Measurements from ENCODE around the gene PDIA6. TPM values are rescaled to one million over a fixed set of nuclear protein-coding genes. Genes with fewer than 3 reads are reported as not detected.

PDIA6 gene
- total and polyA plus RNA-seq, 10 of the 15 experiments (the other 5 are each of a cell fraction or from before 2014, with no cell fraction given): 148 to 526 (median 209) TPM

- TF ChIP-seq PML (IDR thresholded peaks at IDR 0.05; ENCODE audit: low read length) (no peak), SMAD1 (IDR thresholded peaks at IDR 0.05; ENCODE audit: low read depth, partially characterized antibody) (no peak), DPF2 (IDR thresholded peaks at IDR 0.05) (no peak), EGR1 (IDR thresholded peaks at IDR 0.05; ENCODE audit: borderline replicate concordance in 1 of 2, low read depth in 2 of 2, low read length in 2 of 2) (no peak)
Observed at GRCh38 chr2:10775831-10776230, 36.8 kb downstream of the PDIA6 start (continued).

- ATAC-seq (no peak), DNase-seq (ENCODE audit: low read depth, low spot score) (no peak), FAIRE-seq (no peak)
- CTCF ChIA-PET: no interaction called here
- POLR2A ChIA-PET: no interaction called here
- Histone ChIP-seq H3K9me3 (replicated peaks; ENCODE audit: control insufficient read depth, insufficient read depth, low read length) (no peaks in the 10 kb centered on the region), H3K4me1 (ENCODE audit: control insufficient read depth, insufficient read depth, low read length) (no peaks in the 10 kb centered on the region), H2AFZ (ENCODE audit: control insufficient read depth, low read depth, low read length) (no peak overlapping the region), H3K27ac (ENCODE audit: control insufficient read depth, insufficient read depth) (no peak overlapping the region), H3K79me2 (ENCODE audit: control insufficient read depth, insufficient read depth, low read length) (no peaks in the 10 kb centered on the region), H3K27me3 (replicated peaks in 1 of 2; ENCODE audit: control insufficient read depth in 2 of 2, insufficient read depth in 2 of 2, low read length in 1 of 2) (no peaks in the 10 kb centered on the region; a peak in 1 of 4 replicates), H3K4me3 (no peak overlapping the region), H3K9ac (ENCODE audit: control insufficient read depth, insufficient read depth, low read length) (no peak overlapping the region), H3K36me3 (ENCODE audit: control insufficient read depth in 2 of 2, insufficient read depth in 2 of 2, low read length in 1 of 2) (peaks cover 7 to 14% of the 10 kb centered on the region in 2 experiments; a peak in 3 of 4 replicates), H3K4me2 (ENCODE audit: control insufficient read depth, insufficient read depth) (no peak overlapping the region), H4K20me1 (ENCODE audit: control insufficient read depth, insufficient read depth) (no peaks in the 10 kb centered on the region)
- SMC1A ChIA-PET (ENCODE audit: uncharacterized antibody, unreplicated experiment): no interaction called here
- 72% methylated on average over 21 of the region's 23 CpGs for WGBS (ENCODE audit: insufficient coverage, insufficient replicate concordance, low lambda C conversion rate, missing lambda C conversion rate)
- RAD21 ChIA-PET (ENCODE audit: unreplicated experiment): no interaction called here
- in situ Hi-C loops (cut with MboI): no loop called here
- no TSS peak for BruUV-seq (replicated peaks)
- intact Hi-C loops (cut with micrococcal nuclease; ENCODE audit: unreplicated experiment): no loop called here
- TF ChIP-seq YBX1 (IDR thresholded peaks at IDR 0.05): no peak
- no peak for TF ChIP-seq RFX5 (IDR thresholded peaks at IDR 0.05; ENCODE audit: low read depth, low read length)
- no peak for TF ChIP-seq NKRF (conservative IDR thresholded peaks at IDR 0.05)
- no peak for TF ChIP-seq E2F4 (IDR thresholded peaks at IDR 0.05; ENCODE audit: low read depth, low read length)
- no peak for TF ChIP-seq GATAD2B (conservative IDR thresholded peaks at IDR 0.05; ENCODE audit: low read depth)
- TF ChIP-seq MLLT1 (IDR thresholded peaks at IDR 0.05): no peak
- no peak for TF ChIP-seq TAF1 (IDR thresholded peaks at IDR 0.05; ENCODE audit: borderline replicate concordance, low read depth, low read length)
- TF ChIP-seq EED (IDR thresholded peaks at IDR 0.05; ENCODE audit: low read depth): no peak
- no peak for TF ChIP-seq NFYA (IDR thresholded peaks at IDR 0.05; ENCODE audit: borderline replicate concordance, low read depth, low read length)
- no peak for TF ChIP-seq FOS (IDR thresholded peaks at IDR 0.05; ENCODE audit: borderline replicate concordance, extremely low read depth, insufficient read length)
- TF ChIP-seq TARDBP (IDR thresholded peaks at IDR 0.05; ENCODE audit: borderline replicate concordance): no peak
- no peak for TF ChIP-seq MTA2 (IDR thresholded peaks at IDR 0.05; ENCODE audit: low read depth)
Observed at GRCh38 chr2:10775021-10775780, 37.4 kb downstream of the PDIA6 start.

Data from GM12878 (cell line).